Measurements from ENCODE around the gene SCUBE1. TPM values are rescaled to one million over a fixed set of nuclear protein-coding genes. Genes with fewer than 3 reads are reported as not detected.

Gene SCUBE1
- total RNA-seq, 4 donors from 2014 or later, result 33.3 to 109 (median 66.3) TPM

GRCh38 chr22:43218786-43219185, 124.4 kb downstream of the SCUBE1 start:
- Histone ChIP-seq H3K27me3 (peaks cover 0 to 18% (median 0%) of the 10 kb centered on the region in 4 donors), H3K36me3 (peaks cover 0 to 66% (median 15%) of the 10 kb centered on the region in 4 donors), H3K9me3 (no peaks in the 10 kb centered on the region), H3K4me3 (no peak overlapping the region), H3K27ac (replicated peaks in 1 of 4) (no peak overlapping the region), H3K4me1 (peaks cover 0 to 12% (median 6%) of the 10 kb centered on the region in 4 donors)
- intact Hi-C loops (cut with DNase I), result no loop called here
- WGBS, result 67% methylated on average over 1 of the region's 1 CpG
- DNase-seq (ENCODE audit: extremely low spot score), result no peak
- TF ChIP-seq EP300 (IDR thresholded peaks at IDR 0.05), result no peak
- TF ChIP-seq POLR2A (IDR thresholded peaks at IDR 0.05; ENCODE audit: low read depth), result no peak
- no peak for TF ChIP-seq CTCF (IDR thresholded peaks at IDR 0.05)
- TF ChIP-seq POLR2AphosphoS5 (IDR thresholded peaks at IDR 0.05), result no peak

- Histone ChIP-seq H3K27ac (replicated peaks in 1 of 4) (no peak overlapping the region), H3K4me1 (peaks cover 0 to 10% (median 3%) of the 10 kb centered on the region in 4 donors), H3K36me3 (peaks cover 0 to 60% (median 17%) of the 10 kb centered on the region in 4 donors), H3K4me3 (no peak overlapping the region), H3K27me3 (peaks cover 0 to 18% (median 0%) of the 10 kb centered on the region in 4 donors), H3K9me3 (no peaks in the 10 kb centered on the region)
- intact Hi-C loops (cut with DNase I), result no loop called here
- DNase-seq (ENCODE audit: extremely low spot score), result no peak
- WGBS, result 85% methylated on average over 29 of the region's 32 CpGs
- TF ChIP-seq CTCF (IDR thresholded peaks at IDR 0.05) (no peak), EP300 (IDR thresholded peaks at IDR 0.05) (no peak), POLR2A (IDR thresholded peaks at IDR 0.05; ENCODE audit: low read depth) (no peak), POLR2AphosphoS5 (IDR thresholded peaks at IDR 0.05) (no peak)
Measured at GRCh38 chr22:43217285-43218030, 125.7 kb downstream of the SCUBE1 start.

GRCh38 chr22:43216738-43217137, 126.4 kb downstream of the SCUBE1 start:
- Histone ChIP-seq H3K9me3 (no peaks in the 10 kb centered on the region), H3K4me1 (peaks cover 0 to 5% (median 0%) of the 10 kb centered on the region in 4 donors), H3K4me3 (no peak overlapping the region), H3K27ac (replicated peaks in 1 of 4) (no peak overlapping the region), H3K36me3 (peaks cover 0 to 60% (median 21%) of the 10 kb centered on the region in 4 donors), H3K27me3 (peaks cover 0 to 18% (median 0%) of the 10 kb centered on the region in 4 donors)
- intact Hi-C loops (cut with DNase I), result no loop called here
- 79% methylated on average over 5 of the region's 6 CpGs for WGBS
- DNase-seq (ENCODE audit: extremely low spot score), result no peak
- no peak for TF ChIP-seq EP300 (IDR thresholded peaks at IDR 0.05)

- no peak for DNase-seq (ENCODE audit: extremely low spot score)
- Histone ChIP-seq H3K36me3 (peaks cover 0 to 55% (median 26%) of the 10 kb centered on the region in 4 donors), H3K27me3 (peaks cover 0 to 18% (median 0%) of the 10 kb centered on the region in 4 donors), H3K27ac (replicated peaks in 1 of 4) (no peak overlapping the region), H3K9me3 (no peaks in the 10 kb centered on the region), H3K4me3 (no peak overlapping the region), H3K4me1 (peaks cover 0 to 5% (median 0%) of the 10 kb centered on the region in 4 donors)
- 60% methylated on average over 1 of the region's 12 CpGs for WGBS
- TF ChIP-seq POLR2AphosphoS5 (IDR thresholded peaks at IDR 0.05) (no peak), EP300 (IDR thresholded peaks at IDR 0.05) (no peak), CTCF (IDR thresholded peaks at IDR 0.05) (no peak), POLR2A (IDR thresholded peaks at IDR 0.05; ENCODE audit: low read depth) (no peak)
- intact Hi-C loops (cut with DNase I), result no loop called here
Measured at GRCh38 chr22:43213962-43214361, 129.2 kb downstream of the SCUBE1 start.

- WGBS, result 57% methylated on average over 7 of the region's 8 CpGs
- H3K27me3 ChIP-seq, result peaks cover 0 to 15% (median 0%) of the 10 kb centered on the region in 4 donors
- peaks cover 0 to 56% (median 23%) of the 10 kb centered on the region in 4 donors for H3K36me3 ChIP-seq
- H3K4me1 ChIP-seq, result peaks cover 0 to 5% (median 0%) of the 10 kb centered on the region in 4 donors
- no peak for DNase-seq (ENCODE audit: extremely low spot score)
- TF ChIP-seq EP300 (IDR thresholded peaks at IDR 0.05) (no peak), CTCF (IDR thresholded peaks at IDR 0.05) (no peak)
- H3K4me3 ChIP-seq, result no peak overlapping the region
- intact Hi-C loops (cut with DNase I), result no loop called here
- no peaks in the 10 kb centered on the region for H3K9me3 ChIP-seq
- no peak overlapping the region for H3K27ac ChIP-seq (replicated peaks in 1 of 4)
Measured at GRCh38 chr22:43213051-43213450, 130.1 kb downstream of the SCUBE1 start.
